Choroid plexus epithelial cell (primary cell): Measurements from ENCODE around the gene CSTF1.
A peak's percentile ranks its signal among the peaks of the same experiment; 100 is the strongest.

Experiments used
- DNase-seq: peaks from one replicate; pipeline ENCODE4 v3.0.0-alpha.2; 2010; ENCODE audit warnings: low read depth
- H3K4me3 ChIP-seq: 2 replicates; pipeline ENCODE4 v1.5.1; 2011; ENCODE audit warnings: low read depth, mild to moderate bottlenecking, control low read depth, low read length, moderate library complexity
- CTCF ChIP-seq: conservative IDR thresholded peaks from 2 replicates; pipeline ENCODE4 v1.5.1; 2011; ENCODE audit warnings: low read depth, mild to moderate bottlenecking, control low read depth, inconsistent platforms, low read length, moderate library complexity

Gene CSTF1

GRCh38 chr20:56350842-56351241, 41.6 kb upstream of the CSTF1 start:
- DNase-seq = no peak
- no peak for TF ChIP-seq CTCF
- H3K4me3 ChIP-seq = no peak overlapping the region

- no peak for TF ChIP-seq CTCF
- DNase-seq = no peak
- H3K4me3 ChIP-seq = no peak overlapping the region
These were observed 39.9 kb upstream of the CSTF1 start for GRCh38 chr20:56352345-56353055.

- no peak overlapping the region for H3K4me3 ChIP-seq
- no peak for DNase-seq
- TF ChIP-seq CTCF = no peak
These were observed 39.1 kb upstream of the CSTF1 start for GRCh38 chr20:56353356-56353755.

GRCh38 chr20:56358070-56358469, 34.4 kb upstream of the CSTF1 start:
- DNase-seq = no peak
- H3K4me3 ChIP-seq = no peak overlapping the region
- TF ChIP-seq CTCF = no peak

GRCh38 chr20:56358600-56359211, 33.7 kb upstream of the CSTF1 start, which contains the start of gene FAM210B:
FAM210B (plus strand) TSS chr20:56358974; CDS start chr20:56359006, 32 bp downstream.
- no peak for TF ChIP-seq CTCF
- peak; percentile 92 for DNase-seq

GRCh38 chr20:56359212-56360132, 33.0 kb upstream of the CSTF1 start:
- DNase-seq = peak; percentile 86
- peak overlapping the region; percentile 80 for H3K4me3 ChIP-seq
- TF ChIP-seq CTCF = no peak

More at GRCh38 chr20:56358600-56359211, 33.7 kb upstream of the CSTF1 start, which contains the start of gene FAM210B:
- peak within 1 kb of the TSS; percentile 80 for H3K4me3 ChIP-seq
